Panc1 (cell line): ENCODE measurements around the gene SEMA5B.

Experiments used
- POLR2AphosphoS5 ChIP-seq: IDR thresholded peaks from 2 replicates; pipeline ENCODE4 v1.6.1; 2012; ENCODE audit warnings: mild to moderate bottlenecking, low read depth, low read length, moderate library complexity
- TF ChIP-seq, protein P1 (sequence below): fragments of 450-650 bp; IDR thresholded peaks from 2 replicates; pipeline ENCODE4 v1.5.1; 2017; ENCODE audit warnings: mild to moderate bottlenecking

DNA sequence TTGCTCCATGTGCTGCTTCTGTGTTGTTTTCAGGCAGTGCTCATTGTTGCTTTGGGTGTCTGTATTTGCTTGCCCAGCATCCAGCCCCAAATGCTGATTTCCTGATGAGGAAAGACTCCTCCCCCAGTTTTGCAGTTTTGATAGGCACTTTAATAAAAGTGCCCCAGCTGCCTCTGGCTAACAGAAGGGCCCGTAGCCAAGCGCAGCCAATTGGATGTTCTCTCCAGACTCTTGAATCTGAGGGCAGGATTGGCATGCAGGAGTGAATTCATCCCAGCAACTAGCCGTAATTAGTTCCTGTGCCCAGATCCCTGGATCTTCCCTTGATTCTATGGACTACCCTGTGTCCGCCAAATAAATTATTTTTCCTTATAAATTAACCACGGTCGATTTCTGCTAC is 14.8 kb upstream of the SEMA5B start:
- TF ChIP-seq, protein P1, sequence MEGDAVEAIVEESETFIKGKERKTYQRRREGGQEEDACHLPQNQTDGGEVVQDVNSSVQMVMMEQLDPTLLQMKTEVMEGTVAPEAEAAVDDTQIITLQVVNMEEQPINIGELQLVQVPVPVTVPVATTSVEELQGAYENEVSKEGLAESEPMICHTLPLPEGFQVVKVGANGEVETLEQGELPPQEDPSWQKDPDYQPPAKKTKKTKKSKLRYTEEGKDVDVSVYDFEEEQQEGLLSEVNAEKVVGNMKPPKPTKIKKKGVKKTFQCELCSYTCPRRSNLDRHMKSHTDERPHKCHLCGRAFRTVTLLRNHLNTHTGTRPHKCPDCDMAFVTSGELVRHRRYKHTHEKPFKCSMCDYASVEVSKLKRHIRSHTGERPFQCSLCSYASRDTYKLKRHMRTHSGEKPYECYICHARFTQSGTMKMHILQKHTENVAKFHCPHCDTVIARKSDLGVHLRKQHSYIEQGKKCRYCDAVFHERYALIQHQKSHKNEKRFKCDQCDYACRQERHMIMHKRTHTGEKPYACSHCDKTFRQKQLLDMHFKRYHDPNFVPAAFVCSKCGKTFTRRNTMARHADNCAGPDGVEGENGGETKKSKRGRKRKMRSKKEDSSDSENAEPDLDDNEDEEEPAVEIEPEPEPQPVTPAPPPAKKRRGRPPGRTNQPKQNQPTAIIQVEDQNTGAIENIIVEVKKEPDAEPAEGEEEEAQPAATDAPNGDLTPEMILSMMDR: no peak
- TF ChIP-seq POLR2AphosphoS5: no peak
